A673 (cell line): ENCODE data around the gene VPS8.

ENCODE experiments used
- CTCF ChIP-seq: fragments of 300-800, 200-600 bp; sonication (generic); conservative IDR thresholded peaks from 2 replicates; pipeline ENCODE4 v1.5.1; 2017; ENCODE audit warnings: low read depth, mild to moderate bottlenecking, antibody characterized with exemption, low read length, moderate library complexity, mixed read lengths
- EZH2 ChIP-seq: fragments of 200-600 bp; sonication (generic); IDR thresholded peaks from 2 replicates; pipeline ENCODE4 v1.6.1; 2017; ENCODE audit warnings: borderline replicate concordance, low read depth, mild to moderate bottlenecking, mixed read lengths, antibody characterized with exemption, low read length; ENCODE audit not compliant: poor library complexity, severe bottlenecking

- TF ChIP-seq CTCF, result no peak
- no peak for TF ChIP-seq EZH2
These were observed 96.9 kb downstream of the VPS8 start for GRCh38 chr3:184908859-184909258.
